NCI-H1694 (cell line): ENCODE measurements around the gene RBM47.

Experiments
- DNase-seq: peaks from one replicate; lab custom pipeline; 2025; lab: John Stamatoyannopoulos, UW

RBM47 gene

DNA sequence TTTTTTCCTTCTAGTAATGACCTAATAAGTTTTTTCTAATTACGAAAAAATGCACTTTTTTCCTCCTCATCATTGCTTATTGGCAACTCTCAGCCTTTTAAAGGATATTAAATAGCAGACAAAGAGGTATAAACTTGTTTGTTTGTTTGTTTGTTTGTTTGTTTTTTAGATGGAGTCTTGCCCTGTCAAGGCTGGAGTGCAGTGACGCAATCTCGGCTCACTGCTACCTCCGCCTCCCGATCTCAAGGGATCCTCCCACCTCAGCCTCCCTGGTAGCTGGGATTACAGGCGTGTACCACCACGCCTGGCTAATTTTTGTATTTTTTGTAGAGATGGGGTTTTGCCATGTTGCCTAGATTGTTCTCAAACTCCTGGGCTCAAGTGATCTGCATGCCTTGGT lies 6.0 kb downstream of the RBM47 start:
- DNase-seq = no peak

DNA sequence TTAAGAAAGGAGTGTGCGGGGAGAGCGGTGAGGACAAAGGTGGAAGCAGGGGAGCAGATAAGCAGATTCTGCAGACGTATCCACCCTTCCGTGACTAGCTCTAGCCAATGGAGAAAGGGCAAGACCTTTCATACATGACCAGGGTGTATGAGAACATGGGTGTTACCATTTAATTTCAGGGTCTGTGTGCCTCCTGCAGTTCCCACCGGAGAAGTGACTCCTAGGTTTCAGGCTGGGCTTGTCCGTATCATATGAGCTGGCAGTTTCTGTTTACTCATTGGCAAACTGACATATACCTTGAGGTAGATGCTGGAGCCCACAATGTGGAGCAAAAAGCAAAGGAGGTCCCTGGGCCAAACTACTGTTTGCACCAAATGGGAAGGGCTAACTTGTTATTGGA lies 6.8 kb downstream of the RBM47 start:
- no peak for DNase-seq

DNA sequence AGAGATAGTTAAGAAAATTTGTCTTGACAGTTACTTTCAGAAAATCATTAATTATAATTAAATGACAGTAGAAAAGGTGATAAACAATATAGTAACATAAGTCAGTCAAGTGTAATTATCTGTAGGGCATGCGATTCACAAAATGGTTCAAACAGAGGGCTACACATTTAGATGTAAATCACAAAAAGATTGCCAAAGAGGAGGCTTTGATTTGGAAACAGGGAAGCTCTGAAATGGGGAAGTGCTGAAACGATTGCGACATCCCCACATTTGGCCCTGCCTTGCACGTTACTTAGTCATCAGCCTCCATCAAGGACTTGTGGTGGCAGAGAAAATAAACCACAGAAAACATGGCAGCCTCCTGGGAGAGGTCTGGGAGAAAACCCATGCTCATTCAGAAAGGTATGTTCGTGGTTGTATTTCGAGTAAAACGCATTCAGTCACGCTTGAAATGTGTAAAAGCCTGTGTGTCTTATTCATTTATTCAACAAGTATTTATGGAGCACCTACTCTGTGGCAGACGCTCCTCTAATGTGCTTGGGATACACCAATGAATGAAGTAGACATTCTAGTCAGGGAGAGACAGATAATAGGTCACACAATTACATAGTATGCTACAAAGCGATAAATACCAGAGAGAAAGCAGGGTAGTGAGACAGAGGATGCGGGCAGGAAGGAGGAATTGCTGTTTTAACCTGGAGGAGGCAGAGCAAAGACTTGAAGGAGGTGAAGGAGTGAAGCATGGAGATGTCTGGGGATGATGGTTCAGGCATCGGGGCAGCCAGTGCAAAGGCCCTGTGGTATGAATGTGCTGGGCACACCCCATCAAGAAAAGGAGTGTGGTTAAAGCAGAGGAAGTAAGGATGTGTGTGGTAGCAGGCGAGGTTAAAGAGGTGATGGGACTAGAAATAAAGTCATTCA lies 7.8 kb downstream of the RBM47 start:
- DNase-seq = no peak

DNA sequence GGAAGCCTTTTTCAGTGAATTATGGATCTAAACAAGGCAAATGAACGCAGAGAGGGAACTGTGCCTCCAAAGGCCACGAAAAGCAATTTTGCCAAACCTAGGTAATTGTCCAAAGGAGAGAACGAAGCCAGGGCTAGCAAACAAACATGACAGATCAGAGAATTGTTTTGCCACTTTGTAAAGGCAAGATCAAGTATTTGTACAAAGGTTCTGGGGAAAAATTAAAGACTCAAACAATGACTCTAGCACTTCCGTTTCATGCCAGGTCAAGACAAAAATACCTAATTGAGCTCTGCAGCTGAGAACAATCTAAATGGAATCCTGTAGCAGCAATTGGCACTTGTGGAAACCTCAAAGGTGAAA lies 8.5 kb downstream of the RBM47 start:
- DNase-seq = no peak

- DNase-seq = no peak
These were observed 10.1 kb downstream of the RBM47 start for GRCh38 chr4:40619600-40619999.

DNA sequence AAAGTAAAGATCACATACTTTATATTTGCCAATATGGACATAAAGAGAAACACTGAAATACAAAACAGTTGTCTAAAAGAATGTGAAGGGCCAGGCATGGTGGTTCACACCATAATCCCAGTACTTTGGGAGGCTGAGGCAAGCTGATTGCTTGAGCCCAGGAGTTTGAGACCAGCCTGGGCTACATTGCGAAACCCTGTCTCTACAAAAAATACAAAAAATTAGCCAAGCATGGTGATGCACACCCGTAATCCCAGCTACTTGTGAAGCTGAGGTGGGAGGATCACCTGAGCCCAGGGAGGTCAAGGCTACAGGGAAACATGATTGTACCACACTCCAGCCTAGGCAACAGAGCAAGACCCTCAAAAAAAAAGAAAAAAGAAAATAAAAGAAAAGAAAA lies 11.8 kb downstream of the RBM47 start:
- DNase-seq = no peak

GRCh38 chr4:40614031-40614430 lies 15.6 kb downstream of the RBM47 start:
- DNase-seq = no peak

DNA sequence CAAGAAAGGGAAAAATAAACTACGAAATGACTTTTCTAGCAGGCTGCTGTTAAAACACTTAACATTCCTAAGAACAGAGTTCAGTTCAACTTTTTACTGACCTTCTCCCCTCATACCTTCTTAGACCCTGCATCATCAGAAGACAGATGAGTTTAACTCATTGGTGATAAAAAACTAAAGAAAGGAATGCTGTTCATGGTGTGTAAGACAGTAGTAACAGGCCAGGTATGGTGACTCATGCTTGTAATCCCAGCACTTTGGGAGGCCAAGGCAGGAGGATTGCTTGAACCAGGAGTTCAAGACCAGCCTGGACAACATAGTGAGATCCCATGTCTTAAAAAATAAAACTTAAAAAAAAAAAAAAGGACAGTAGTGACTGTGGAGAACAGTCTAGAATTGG lies 16.2 kb downstream of the RBM47 start:
- DNase-seq = no peak

DNA sequence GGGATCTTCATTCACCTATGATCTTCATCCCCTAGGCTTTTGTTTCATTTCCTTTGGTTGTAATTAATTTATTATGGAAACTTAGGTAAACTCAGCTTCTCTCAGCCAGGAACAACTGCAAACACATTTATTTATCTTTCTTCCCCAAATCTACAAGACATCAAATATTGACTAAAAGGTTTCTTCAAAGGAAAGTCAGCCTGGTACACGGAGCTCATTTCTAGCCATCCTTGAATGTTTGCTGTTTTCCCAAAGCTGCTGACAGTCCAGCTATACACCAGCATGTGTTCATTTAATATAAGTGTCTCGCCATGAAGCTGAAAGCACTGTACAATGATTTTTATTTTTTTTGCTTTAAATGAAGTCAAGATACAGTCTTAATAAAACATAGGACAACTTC lies 16.8 kb downstream of the RBM47 start:
- no peak for DNase-seq

DNA sequence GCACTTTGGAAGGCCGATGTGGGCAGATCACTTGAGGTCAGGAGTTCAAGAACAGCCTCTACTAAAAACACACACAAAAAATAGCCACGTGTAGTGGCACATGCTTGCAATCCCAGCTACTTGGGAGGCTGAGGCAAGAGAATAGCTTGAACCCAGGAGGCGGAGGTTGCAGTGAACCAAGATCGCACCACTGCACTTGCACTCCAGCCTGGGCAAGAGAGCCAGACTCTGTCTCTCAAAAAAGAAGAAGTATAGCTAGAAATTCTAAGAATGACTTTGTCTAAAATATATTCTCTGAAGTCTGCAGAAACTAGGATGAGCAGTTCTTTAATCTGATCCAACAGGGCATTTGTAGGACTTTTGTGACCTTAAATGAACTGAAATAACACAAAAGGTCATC lies 17.4 kb downstream of the RBM47 start:
- no peak for DNase-seq

- no peak for DNase-seq
These were observed 21.0 kb downstream of the RBM47 start for GRCh38 chr4:40608628-40609027.

DNA sequence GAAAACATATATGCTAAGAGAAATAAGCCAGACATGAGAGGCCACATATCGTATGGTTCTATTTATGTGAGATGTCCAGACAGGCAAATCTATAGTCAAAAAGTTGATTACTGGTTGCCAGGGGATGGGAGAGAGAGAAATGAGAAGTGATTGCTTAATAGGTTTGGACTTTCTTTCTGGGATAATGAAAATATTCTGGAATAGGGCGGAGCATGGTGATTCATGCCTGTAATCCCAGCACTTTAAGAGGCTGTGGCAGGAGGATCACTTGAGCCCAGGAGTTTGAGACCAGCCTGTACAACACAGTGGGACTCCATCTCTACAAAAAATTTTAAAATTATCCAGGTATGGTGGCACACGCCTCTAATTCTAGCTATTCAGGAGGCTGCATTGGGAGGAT lies 22.4 kb downstream of the RBM47 start:
- DNase-seq = no peak

DNA sequence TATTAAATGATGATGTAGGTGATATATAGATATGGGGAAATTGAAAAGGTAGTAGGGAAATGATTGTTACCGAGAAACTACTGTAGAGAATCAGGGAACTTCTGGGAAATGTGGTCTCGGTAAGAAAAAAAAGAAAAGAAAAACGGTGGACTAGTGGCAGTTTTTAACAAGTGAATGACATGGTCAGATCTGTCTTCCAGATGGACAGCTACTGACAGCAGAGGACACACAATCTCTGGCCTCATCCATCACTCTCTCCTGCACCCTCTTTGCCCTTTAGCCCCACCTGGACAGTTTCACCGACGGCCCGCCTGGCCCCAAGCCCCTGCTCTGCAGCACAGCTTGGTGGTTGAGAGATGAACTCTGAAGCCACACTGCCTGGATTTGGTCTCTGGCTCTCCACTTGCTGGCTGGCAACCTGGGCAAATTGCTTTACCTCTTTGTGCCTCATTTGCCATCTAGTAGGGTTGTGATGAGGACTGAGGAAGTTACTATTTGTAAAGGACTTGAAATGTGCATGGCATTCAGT lies 23.4 kb downstream of the RBM47 start:
- DNase-seq = no peak

DNA sequence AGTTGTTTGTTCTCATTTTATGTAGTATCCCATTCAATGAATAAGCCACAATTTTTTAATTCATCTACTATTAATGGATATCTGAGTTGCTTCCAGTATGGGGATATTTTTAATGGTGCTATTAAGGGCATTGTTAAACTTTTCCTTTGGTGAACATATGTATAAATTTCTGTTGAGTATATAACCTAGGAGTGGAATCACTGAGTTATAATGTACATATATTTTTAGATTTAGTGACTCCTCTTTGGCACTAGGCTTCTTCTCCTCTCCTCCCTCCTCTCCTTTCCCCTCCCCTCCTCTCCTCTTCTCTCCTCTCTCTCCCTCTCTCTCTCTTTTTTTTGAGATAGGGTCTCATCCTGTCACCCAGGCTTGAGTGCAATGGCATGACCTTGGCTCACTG lies 26.4 kb downstream of the RBM47 start:
- no peak for DNase-seq

GRCh38 chr4:40601641-40602040 lies 28.0 kb downstream of the RBM47 start:
- no peak for DNase-seq

DNA sequence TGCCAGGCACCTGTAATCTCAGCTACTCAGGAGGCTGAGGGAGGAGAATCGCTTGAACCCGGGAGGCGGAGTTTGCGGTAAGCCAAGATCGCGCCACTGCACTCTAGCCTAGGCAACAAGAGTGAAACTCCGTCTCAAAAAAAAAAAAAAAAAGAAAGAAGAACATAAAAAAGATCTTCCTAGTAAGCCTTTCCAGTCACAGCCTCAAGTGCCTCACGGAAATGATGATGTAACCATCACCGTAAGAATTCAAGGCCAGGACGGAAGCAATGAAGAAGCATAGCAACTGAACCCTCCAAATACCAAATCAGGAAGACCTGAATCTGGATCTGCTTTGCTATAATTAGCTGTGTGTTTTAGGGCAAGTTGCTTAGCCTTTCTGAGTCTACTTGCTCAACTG lies 28.8 kb downstream of the RBM47 start:
- DNase-seq = no peak

DNA sequence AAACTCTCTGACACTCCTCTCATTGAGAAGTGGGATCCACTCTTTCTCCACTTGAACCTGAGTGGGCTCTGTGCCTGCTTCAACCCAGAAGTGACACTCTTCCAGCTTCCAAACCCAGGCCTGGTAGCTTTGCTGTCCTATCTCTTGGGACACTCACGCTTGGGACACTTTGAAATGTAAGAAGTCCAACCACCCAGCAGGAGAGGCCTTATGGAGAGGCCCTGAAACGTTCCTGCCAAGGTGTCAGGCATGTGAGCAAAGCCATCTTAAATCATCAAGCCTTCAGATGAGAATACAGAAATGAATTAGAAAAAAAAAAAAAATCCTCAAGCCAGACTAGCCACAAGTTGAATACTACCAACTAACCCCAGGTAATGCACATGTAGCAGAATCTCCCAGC lies 30.2 kb downstream of the RBM47 start:
- no peak for DNase-seq

DNA sequence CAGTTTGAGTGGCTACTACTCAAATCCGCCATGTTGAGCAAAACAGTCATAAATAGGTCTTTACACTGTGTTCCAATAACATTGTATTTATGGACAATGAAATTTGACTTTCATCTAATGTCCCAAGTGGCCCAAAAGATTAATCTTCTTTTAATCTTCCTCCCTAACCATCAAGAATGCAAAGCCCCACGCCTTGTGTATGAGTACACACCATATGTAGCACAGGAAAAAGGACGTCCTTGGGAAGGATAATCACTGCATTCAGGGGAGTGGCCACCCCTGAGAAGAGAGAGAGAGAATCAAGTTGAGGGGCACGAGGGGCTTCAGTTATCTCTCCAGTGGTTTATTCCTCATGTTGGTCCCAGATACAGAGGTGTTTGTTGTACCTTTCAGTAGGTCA lies 33.1 kb downstream of the RBM47 start:
- no peak for DNase-seq

DNA sequence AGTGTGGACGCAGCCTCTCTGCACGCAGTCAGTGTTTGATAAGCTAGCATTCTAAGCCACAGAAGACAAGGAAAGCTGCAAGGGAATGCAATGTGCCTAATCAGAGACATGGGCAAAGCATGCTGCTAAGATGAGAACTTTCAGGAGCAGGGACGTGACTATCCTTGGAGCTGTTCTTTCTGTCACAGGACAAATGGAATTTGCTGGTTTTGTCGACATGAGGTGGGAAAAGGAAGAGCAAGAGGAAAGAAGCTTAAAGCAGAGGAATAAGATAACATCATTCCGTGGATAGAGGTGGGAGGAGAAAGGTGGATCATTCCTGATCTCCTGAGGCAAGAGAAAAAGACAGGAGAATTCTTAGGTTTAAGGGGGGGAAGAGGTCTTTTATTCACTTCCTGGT lies 33.7 kb downstream of the RBM47 start:
- no peak for DNase-seq

DNA sequence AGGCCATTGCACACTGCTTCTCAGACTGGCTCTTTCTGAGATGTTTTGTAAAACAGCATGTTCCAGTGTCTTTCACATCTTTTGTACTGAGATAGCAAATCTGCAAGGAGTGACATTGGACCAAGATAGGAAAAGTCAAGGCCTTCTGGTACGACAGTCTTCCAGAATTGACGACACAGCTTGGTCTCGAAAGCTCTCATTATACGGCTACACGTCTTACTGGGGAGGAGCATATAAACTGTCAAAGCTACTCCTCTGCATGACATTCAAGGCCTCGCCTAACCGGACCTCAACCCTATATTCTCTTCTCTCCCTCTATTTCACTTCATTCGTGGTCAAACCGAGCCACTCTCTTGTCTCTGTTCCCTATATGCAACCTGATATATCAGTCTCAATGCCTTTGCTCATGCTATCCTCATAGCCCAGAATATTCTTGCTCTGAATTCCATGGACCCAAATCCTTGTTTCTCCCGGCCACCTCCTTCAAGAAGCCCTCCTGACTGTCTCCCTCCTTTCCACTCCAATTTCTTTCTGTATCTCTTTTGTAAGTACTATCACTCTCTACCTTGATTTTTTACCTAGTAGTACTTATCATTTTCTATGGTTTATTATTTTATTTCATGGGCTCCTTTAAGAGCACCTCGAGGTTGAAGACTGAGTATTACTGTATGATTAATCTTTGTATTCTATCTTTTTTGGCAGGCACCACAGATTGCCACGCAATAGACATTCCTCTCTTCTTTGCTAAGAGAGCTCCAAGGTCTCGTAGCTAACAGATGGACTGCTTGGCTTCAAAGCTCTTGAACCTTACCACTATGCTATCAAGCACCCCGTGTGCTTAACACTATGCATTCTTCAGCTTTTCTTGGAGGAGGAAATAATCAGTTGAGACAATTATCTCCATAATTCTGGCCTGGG lies 35.1 kb downstream of the RBM47 start:
- no peak for DNase-seq

- DNase-seq = no peak
These were observed 37.6 kb downstream of the RBM47 start for GRCh38 chr4:40592034-40592433.

GRCh38 chr4:40587826-40588225 lies 41.8 kb downstream of the RBM47 start:
- no peak for DNase-seq

- no peak for DNase-seq
These were observed 42.3 kb downstream of the RBM47 start for GRCh38 chr4:40587351-40587750.
